Liver (tissue), 9 donors: ENCODE measurements around the gene TNNI3K. TPM values are rescaled to one million over a fixed set of nuclear protein-coding genes. Genes with fewer than 3 reads are reported as not detected.

ENCODE experiments used
- DNase-seq: peaks from one replicate; pipeline ENCODE4 v3.0.0-alpha.2; 2017; ENCODE audit warnings: low spot score
- H3K27ac ChIP-seq, 2 donors: one replicate each; pipeline ENCODE4 v1.7.0; 2013; ENCODE audit warnings: inconsistent platforms in 2 of 2, low read length in 2 of 2, control low read depth in 1 of 2, low read depth in 1 of 2, mild to moderate bottlenecking in 1 of 2
- H3K27me3 ChIP-seq, 4 donors: one replicate each; pipeline versions ENCODE4 v1.6.1 to v1.7.0; 2013; ENCODE audit warnings: low read length in 3 of 4, inconsistent platforms in 1 of 4, mild to moderate bottlenecking in 1 of 4, moderate library complexity in 1 of 4; ENCODE audit not compliant: control insufficient read depth in 4 of 4, insufficient read depth in 4 of 4
- H3K36me3 ChIP-seq, 4 donors: one replicate each; pipeline versions ENCODE4 v1.6.1 to v1.7.0; 2013; ENCODE audit warnings: low read length in 3 of 4, mild to moderate bottlenecking in 3 of 4, low read depth in 1 of 4, moderate library complexity in 1 of 4; ENCODE audit not compliant: control insufficient read depth in 4 of 4, insufficient read depth in 3 of 4
- H3K4me1 ChIP-seq, 4 donors: one replicate each; pipeline versions ENCODE4 v1.6.1 to v1.7.0; 2013; ENCODE audit warnings: low read length in 3 of 4, mild to moderate bottlenecking in 3 of 4, moderate library complexity in 1 of 4; ENCODE audit not compliant: control insufficient read depth in 4 of 4, insufficient read depth in 4 of 4
- H3K4me3 ChIP-seq, 3 donors: one replicate each; pipeline versions ENCODE4 v1.6.1 to v1.7.0; 2013; ENCODE audit warnings: low read length in 3 of 3, control low read depth in 1 of 3, low read depth in 1 of 3, mild to moderate bottlenecking in 1 of 3
- H3K9ac ChIP-seq, 2 donors: one replicate each; pipeline ENCODE4 v1.7.0; 2013; ENCODE audit warnings: low read length in 2 of 2, mild to moderate bottlenecking in 2 of 2, moderate library complexity in 2 of 2, control low read depth in 1 of 2, low read depth in 1 of 2
- H3K9me3 ChIP-seq, 4 donors: one replicate each; pipeline versions ENCODE4 v1.6.1 to v1.7.0; 2013; ENCODE audit warnings: low read length in 3 of 4; ENCODE audit not compliant: control insufficient read depth in 4 of 4
- ATF3 ChIP-seq: IDR thresholded peaks from 2 replicates; pipeline ENCODE4 v1.6.1; 2016; ENCODE audit warnings: antibody characterized with exemption
- CTCF ChIP-seq: fragments of 150-350 bp; IDR thresholded peaks from 2 replicates; pipeline ENCODE4 v1.5.1; 2017; ENCODE audit warnings: improper control_type of control experiment, low read depth, low read length; ENCODE audit not compliant: missing input control
- EGR1 ChIP-seq, 2 donors: IDR thresholded peaks; 2 replicates each; pipeline ENCODE4 v1.6.1; 2016 to 2018; ENCODE audit warnings: antibody characterized with exemption in 2 of 2, low read depth in 2 of 2
- FOXA1 ChIP-seq: IDR thresholded peaks from 2 replicates; pipeline ENCODE4 v1.6.1; 2016; ENCODE audit warnings: antibody characterized with exemption
- FOXA2 ChIP-seq: IDR thresholded peaks from 2 replicates; pipeline ENCODE4 v1.6.1; 2016; ENCODE audit warnings: antibody characterized with exemption
- GABPA ChIP-seq, 2 donors: IDR thresholded peaks in 1 of 2; conservative IDR thresholded peaks in 1 of 2; 2 replicates each; pipeline ENCODE4 v1.6.1; 2016; ENCODE audit warnings: antibody characterized with exemption in 2 of 2, mild to moderate bottlenecking in 1 of 2, moderate library complexity in 1 of 2
- HNF4A ChIP-seq, 2 donors: conservative IDR thresholded peaks; 2 replicates each; pipeline ENCODE4 v1.6.1; 2016; ENCODE audit warnings: antibody characterized with exemption in 2 of 2, mild to moderate bottlenecking in 2 of 2
- HNF4G ChIP-seq: IDR thresholded peaks from 2 replicates; pipeline ENCODE4 v1.6.1; 2016; ENCODE audit warnings: antibody characterized with exemption
- JUND ChIP-seq, 2 donors: IDR thresholded peaks; 2 replicates each; pipeline ENCODE4 v1.6.1; 2016; ENCODE audit warnings: antibody characterized with exemption in 2 of 2
- MAX ChIP-seq: IDR thresholded peaks from 2 replicates; pipeline ENCODE4 v1.6.1; 2016; ENCODE audit warnings: antibody characterized with exemption
- NR2F2 ChIP-seq: IDR thresholded peaks from 2 replicates; pipeline ENCODE4 v1.6.1; 2016; ENCODE audit warnings: antibody characterized with exemption
- RAD21 ChIP-seq, 2 donors: IDR thresholded peaks; 2 replicates each; pipeline ENCODE4 v1.6.1; 2016; ENCODE audit warnings: antibody characterized with exemption in 2 of 2, mild to moderate bottlenecking in 2 of 2
- REST ChIP-seq: IDR thresholded peaks from 2 replicates; pipeline ENCODE4 v1.6.1; 2016; ENCODE audit warnings: antibody characterized with exemption, mild to moderate bottlenecking
- RXRA ChIP-seq, 2 donors: IDR thresholded peaks; 2 replicates each; pipeline ENCODE4 v1.6.1; 2017 to 2018; ENCODE audit warnings: antibody characterized with exemption in 2 of 2, mild to moderate bottlenecking in 1 of 2
- SP1 ChIP-seq: IDR thresholded peaks from 2 replicates; pipeline ENCODE4 v1.6.1; 2018; ENCODE audit warnings: antibody characterized with exemption, mild to moderate bottlenecking
- TAF1 ChIP-seq: conservative IDR thresholded peaks from 2 replicates; pipeline ENCODE4 v1.6.1; 2016; ENCODE audit warnings: antibody characterized with exemption, mild to moderate bottlenecking
- YY1 ChIP-seq: IDR thresholded peaks from 2 replicates; pipeline ENCODE4 v1.6.1; 2016; ENCODE audit warnings: antibody characterized with exemption, mild to moderate bottlenecking
- ZBTB33 ChIP-seq: IDR thresholded peaks from 2 replicates; pipeline ENCODE4 v1.6.1; 2016; ENCODE audit warnings: antibody characterized with exemption
- WGBS: extraction: QIAGEN DNeasy Blood & Tissue Kit; methylation state at CpG from one replicate; pipeline ENCODE4 v1.1.7; 2013; 5-methylcytosine and 5-hydroxymethylcytosine counted together
- polyA plus RNA-seq, 2 donors: library from polyadenylated mRNA; stranded (reverse) in 1 of 2; unstranded in 1 of 2; fragments of 200-250 nt in 1 of 2; fragments of >200 nt in 1 of 2; fragmentation: Nextera tagmentation in 1 of 2; extraction: Ambion mirVana in 1 of 2; gene quantifications; one replicate each; pipeline versions ENCODE4 v1.2.1 to v1.2.3, GENCODE V29; 2013 to 2015
- total RNA-seq, 2 donors: library from RNA; depleted of rRNA; stranded (reverse); fragments of >200 nt; gene quantifications; one replicate each; pipeline ENCODE4 v1.2.3, GENCODE V29; 2014
- donor health status: healthy.
- donor health status: healthy.
- donor health status: healthy.
- donor health status: healthy.
- donor health status: healthy.

The TNNI3K gene
- total and polyA plus RNA-seq, 4 donors: 0.09 to 0.10 TPM; not detected in 2

- Histone ChIP-seq H3K9me3 (peaks cover 2 to 14% (median 10%) of the 10 kb centered on the region in 4 donors), H3K4me1 (no peaks in the 10 kb centered on the region), H3K36me3 (peaks cover 0 to 1% (median 0%) of the 10 kb centered on the region in 4 donors), H3K27me3 (no peaks in the 10 kb centered on the region), H3K4me3 (peak overlapping the region in 1 of 3 donors; percentile 7), H3K27ac (no peak overlapping the region), H3K9ac (no peak overlapping the region)
- no peak for DNase-seq
- 67% methylated on average over 3 of the region's 3 CpGs for WGBS
- no peak for TF ChIP-seq GABPA (IDR thresholded peaks at IDR 0.05 in 1 of 2, conservative IDR thresholded peaks at IDR 0.05 in 1 of 2)
- no peak for TF ChIP-seq REST
- TF ChIP-seq FOXA2: no peak
- TF ChIP-seq MAX: no peak
- no peak for TF ChIP-seq HNF4G
- TF ChIP-seq SP1: no peak
- no peak for TF ChIP-seq FOXA1
- no peak for TF ChIP-seq CTCF
- no peak for TF ChIP-seq HNF4A (conservative IDR thresholded peaks at IDR 0.05)
- no peak for TF ChIP-seq NR2F2
- no peak for TF ChIP-seq ZBTB33
- no peak for TF ChIP-seq YY1
- TF ChIP-seq ATF3: no peak
Measured at GRCh38 chr1:74223453-74223852, 11.7 kb upstream of the TNNI3K start.

- no peaks in the 10 kb centered on the region for H3K36me3 ChIP-seq
- DNase-seq: no peak
- WGBS: 94% methylated on average over 3 of the region's 3 CpGs
- no peak overlapping the region for H3K27ac ChIP-seq
- no peak overlapping the region for H3K9ac ChIP-seq
- no peak overlapping the region for H3K4me3 ChIP-seq
- H3K9me3 ChIP-seq: no peaks in the 10 kb centered on the region
- H3K27me3 ChIP-seq: no peaks in the 10 kb centered on the region
- H3K4me1 ChIP-seq: no peaks in the 10 kb centered on the region
- TF ChIP-seq FOXA1: no peak
- TF ChIP-seq RXRA (IDR thresholded peaks at IDR 0.05): no peak
- TF ChIP-seq TAF1: no peak
- no peak for TF ChIP-seq GABPA (IDR thresholded peaks at IDR 0.05 in 1 of 2, conservative IDR thresholded peaks at IDR 0.05 in 1 of 2)
- no peak for TF ChIP-seq HNF4G
- no peak for TF ChIP-seq CTCF
- TF ChIP-seq MAX: no peak
- no peak for TF ChIP-seq NR2F2
- TF ChIP-seq RAD21 (IDR thresholded peaks at IDR 0.05): no peak
- no peak for TF ChIP-seq FOXA2
- no peak for TF ChIP-seq YY1
- TF ChIP-seq EGR1 (IDR thresholded peaks at IDR 0.05; ENCODE audit: low read depth in 2 of 2): no peak
- no peak for TF ChIP-seq JUND (IDR thresholded peaks at IDR 0.05)
- no peak for TF ChIP-seq ATF3
Measured at GRCh38 chr1:74236440-74236839, 1.3 kb downstream of the TNNI3K start.
